ENCODE results near the gene DLG1.
"Not testable (repeated sequence)": the region's sequence is repeated elsewhere in the genome, so short reads cannot be mapped to it uniquely, and the experiment has no call there.

The DLG1 gene

GRCh38 chr3:197035577-197035976 lies 262.8 kb downstream of the DLG1 start:
- in situ Hi-C loops (cut with HindIII; ENCODE audit: low sequenced_read_pairs), result loop anchor here (5.0 kb wide), 3 partner anchors 38 to 88 kb away; no protein-coding TSS in a partner anchor

DNA sequence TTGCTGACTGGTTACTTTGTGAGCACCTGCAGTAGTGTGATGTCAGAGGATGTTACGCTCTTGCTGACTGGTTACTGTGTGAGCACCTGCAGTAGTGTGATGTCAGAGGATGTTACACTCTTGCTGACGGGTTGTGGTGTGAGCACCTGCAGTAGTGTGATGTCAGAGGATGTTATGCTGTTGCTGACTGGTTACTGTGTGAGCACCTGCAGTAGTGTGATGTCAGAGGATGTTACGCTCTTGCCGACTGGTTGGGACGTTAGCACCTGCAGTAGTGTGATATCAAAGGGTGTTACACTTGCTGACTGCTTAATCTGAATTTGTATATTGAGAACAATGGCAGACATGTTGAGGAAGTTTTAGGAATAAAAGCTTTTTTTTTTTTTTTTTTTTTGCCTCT lies 263.6 kb downstream of the DLG1 start:
- in situ Hi-C loops (cut with HindIII; ENCODE audit: low sequenced_read_pairs), result loop anchor here (5.0 kb wide), 3 partner anchors 37 to 87 kb away; no protein-coding TSS in a partner anchor

- in situ Hi-C loops (cut with HindIII; ENCODE audit: low sequenced_read_pairs), result not testable (repeated sequence)
Measured at GRCh38 chr3:197033764-197034163, 264.6 kb downstream of the DLG1 start.

- in situ Hi-C loops (cut with HindIII; ENCODE audit: low sequenced_read_pairs), result no loop called here
Measured at GRCh38 chr3:197031315-197032285, 266.8 kb downstream of the DLG1 start.

DNA sequence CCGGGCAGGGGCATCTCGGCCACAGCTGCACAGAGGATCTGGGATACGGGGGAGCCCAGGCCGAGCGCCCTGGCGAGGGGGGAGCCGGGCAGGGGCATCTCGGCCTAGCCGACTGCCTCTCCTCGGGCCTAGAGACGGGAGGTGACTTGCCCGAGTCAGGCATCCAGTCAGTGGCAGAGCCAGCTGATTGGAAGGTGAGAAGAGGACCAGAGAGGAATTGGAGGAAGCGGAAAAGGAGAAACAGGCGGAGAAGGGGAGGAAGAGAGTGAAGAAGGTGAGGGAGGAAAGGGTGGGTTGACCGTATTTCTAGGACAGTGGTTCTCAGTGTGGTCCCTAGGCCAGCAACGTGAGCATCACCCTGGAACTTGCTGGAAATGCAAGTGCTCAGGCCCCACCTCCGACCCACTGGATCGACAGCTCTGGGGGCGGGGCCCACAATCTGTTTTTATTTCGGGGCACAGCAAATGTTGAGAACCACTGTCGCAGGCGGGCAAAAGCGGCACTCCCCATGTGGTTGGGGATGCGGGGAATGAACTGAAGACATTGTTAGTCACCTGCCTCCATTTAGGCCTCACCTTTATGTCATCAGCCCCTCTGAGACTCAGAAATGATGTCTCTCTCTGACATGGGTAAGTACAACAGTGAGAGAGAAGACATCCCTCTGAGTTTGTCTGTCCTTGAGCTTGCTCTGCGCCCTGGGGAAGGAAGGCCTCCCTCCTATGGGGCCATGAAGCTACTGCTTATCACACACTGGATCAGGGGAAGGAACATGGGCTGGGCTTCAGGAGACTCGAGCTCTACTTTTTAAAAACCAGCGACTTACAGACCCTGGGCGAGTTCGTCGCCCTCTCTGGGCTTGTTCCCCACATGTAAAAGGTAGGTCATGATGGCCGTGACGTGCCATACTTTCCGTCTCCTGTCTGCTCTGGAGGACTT lies 267.8 kb downstream of the DLG1 start:
- in situ Hi-C loops (cut with HindIII; ENCODE audit: low sequenced_read_pairs), result no loop called here

DNA sequence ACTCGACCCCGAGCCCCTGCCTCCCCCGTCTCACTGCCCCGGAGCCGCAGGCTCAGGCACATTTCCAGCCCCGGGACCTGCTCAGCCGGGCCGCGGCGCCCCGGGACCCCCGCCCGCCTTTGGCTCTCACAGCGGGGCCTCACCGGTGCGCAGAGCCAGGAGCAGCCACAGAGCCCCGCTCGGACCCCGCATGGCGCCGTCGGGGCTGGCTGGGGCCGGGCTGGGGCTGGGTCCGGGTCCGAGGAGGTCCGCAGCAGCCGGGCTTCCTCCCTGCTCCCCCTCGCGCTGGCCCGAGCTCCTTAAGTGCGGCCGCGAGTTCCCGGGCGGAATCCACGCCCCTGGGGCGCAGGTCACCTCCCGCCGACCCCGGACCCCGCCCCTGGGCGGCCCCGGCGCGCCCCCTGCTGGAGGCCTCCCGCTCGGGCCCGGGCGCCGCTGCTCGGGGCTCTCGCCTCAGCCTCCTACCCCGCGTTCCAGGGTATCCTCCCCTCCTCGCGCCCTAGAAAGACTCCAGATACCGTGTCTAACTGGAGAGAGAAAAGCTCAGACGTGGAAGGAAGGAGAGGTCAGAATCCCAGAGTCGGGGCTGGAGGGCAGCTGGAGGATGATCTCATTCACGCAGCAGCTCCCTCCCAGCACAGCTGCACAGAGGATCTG lies 268.8 kb downstream of the DLG1 start, which contains the start of gene MELTF:
Gene MELTF (minus strand): TSS at position 307 of the 657 bp plus-strand sequence. CDS start 115 bp downstream, at position 192.
- in situ Hi-C loops (cut with HindIII; ENCODE audit: low sequenced_read_pairs), result no loop called here

- in situ Hi-C loops (cut with HindIII; ENCODE audit: low sequenced_read_pairs), result no loop called here
Measured at GRCh38 chr3:197028728-197029510, 269.5 kb downstream of the DLG1 start.

GRCh38 chr3:197027896-197028727 lies 270.3 kb downstream of the DLG1 start:
- in situ Hi-C loops (cut with HindIII; ENCODE audit: low sequenced_read_pairs), result no loop called here

DNA sequence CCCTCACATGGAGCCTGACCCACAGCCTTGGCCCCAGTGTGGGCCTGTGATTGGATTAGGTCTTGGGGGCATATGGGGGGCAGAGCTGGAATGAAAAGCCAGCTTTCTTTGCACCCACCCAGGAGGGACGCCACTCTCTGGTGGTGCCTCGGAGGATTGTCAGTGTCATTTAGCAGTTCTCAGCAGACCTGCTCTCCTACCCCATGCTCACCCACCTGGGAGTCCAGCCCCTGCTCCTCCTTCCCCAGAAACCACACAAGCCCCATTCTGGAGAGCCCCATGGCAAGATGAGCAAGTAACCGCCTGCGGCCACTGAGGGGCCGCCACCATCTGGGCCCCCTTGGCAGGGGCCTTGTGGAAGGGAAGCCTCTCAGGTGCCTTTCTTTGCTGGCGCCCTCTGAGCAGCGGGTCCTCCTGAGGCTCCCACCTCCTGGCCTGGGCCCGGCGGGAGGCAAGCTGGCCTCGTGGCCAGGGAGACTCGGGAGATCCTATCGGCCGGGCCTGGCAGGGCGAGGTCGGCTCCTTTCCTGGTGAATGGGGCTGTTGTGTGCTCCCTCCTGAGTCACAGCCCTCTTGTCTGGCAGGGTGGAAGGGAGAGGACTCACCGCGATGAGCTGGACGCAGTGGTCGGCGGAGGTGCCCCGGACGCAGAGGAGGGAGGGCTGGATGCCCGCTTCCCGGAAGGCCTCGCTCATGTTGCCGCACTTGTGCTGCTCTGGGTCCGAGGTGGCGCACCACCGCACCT lies 271.1 kb downstream of the DLG1 start:
- in situ Hi-C loops (cut with HindIII; ENCODE audit: low sequenced_read_pairs), result no loop called here

GRCh38 chr3:197026481-197026866 lies 271.9 kb downstream of the DLG1 start:
- in situ Hi-C loops (cut with HindIII; ENCODE audit: low sequenced_read_pairs), result no loop called here

DNA sequence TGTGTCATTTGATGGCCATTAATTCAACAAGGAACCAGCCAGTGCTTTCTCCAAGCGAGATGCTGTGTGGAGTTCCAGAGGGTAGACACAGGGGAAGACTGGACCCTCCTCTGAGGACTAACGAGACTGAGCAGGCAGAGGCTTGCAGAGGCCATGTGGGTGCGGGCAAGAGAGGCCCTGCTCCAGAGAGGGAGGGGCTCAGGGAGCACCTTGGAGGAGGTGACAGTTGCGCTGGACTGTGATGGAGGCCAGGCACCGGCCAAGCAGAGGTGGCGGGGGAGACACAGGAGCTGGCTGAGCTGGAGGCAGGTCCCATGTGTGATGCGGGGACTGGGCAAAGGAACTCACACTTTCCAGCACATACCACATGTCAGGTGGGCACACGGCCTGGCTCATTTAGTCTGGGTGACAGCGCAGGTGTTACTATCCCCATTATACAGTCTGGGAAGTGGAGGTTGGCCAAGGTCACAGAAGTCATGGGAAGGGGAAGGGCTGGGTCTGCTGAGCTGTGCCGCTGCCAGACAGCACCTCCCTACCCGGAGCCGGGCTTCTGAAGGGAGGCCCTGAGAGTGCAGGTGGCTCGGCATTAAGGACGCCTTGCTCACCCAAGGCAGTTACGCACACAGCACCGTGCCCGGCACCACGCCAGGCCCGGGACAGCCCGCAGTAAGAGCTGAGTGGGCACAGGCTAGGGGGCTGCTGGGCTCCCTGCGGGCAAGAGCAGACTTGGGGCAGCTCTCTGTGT lies 272.5 kb downstream of the DLG1 start:
- in situ Hi-C loops (cut with HindIII; ENCODE audit: low sequenced_read_pairs), result no loop called here

- in situ Hi-C loops (cut with HindIII; ENCODE audit: low sequenced_read_pairs), result no loop called here
Measured at GRCh38 chr3:197024881-197025735, 273.3 kb downstream of the DLG1 start.

DNA sequence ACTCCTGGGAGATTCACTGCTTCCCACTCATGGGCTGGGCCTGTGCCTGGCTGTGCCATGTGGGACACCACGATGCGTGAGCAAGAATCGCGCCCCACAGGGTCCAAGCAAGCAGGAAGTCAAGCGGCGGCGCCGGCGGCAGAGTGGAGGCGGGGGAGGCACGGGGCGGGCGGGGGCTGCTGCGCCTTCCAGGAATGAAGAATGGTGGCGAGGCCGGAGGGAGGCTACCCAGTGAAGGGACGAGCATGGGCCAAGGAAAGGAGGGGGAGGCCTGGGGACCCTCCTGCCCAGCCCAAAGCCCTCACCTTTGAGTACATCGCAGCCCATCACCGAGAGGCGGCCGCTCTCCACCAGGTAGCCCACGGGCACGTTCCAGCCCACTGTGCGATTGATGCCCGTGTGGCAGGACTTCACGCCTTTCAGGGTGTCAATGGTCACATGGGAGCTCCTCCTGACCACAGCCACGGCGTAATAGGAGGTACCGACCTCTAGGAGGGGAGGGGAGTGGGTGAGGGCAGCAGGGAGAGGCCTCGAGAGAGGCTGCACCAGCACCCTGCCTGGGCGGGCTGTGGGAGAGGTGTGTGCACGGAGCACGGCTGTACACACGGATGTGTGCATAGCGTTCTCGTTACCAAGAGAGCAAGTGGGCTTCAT lies 274.3 kb downstream of the DLG1 start:
- in situ Hi-C loops (cut with HindIII; ENCODE audit: low sequenced_read_pairs), result no loop called here

- in situ Hi-C loops (cut with HindIII; ENCODE audit: low sequenced_read_pairs), result no loop called here
Measured at GRCh38 chr3:197023241-197023997, 275.0 kb downstream of the DLG1 start.

GRCh38 chr3:197022405-197023231 lies 275.8 kb downstream of the DLG1 start:
- in situ Hi-C loops (cut with HindIII; ENCODE audit: low sequenced_read_pairs), result no loop called here

All from endothelial cell of hepatic sinusoid (primary cell).